HCT116 (cell line): ENCODE measurements around the gene TMEM240.

Experiments
- EZH2 ChIP-seq: fragments of 200-600 bp; sonication (generic); IDR thresholded peaks from 2 replicates; pipeline ENCODE4 v1.6.1; 2017; ENCODE audit warnings: antibody characterized with exemption, mixed run types
- POLR2A ChIP-seq: IDR thresholded peaks from 2 replicates; pipeline ENCODE4 v1.7.0; 2011; ENCODE audit warnings: borderline replicate concordance; ENCODE audit not compliant: insufficient read depth, insufficient read length; ENCODE audit errors: extremely low read depth
- POLR2AphosphoS5 ChIP-seq: IDR thresholded peaks from 2 replicates; pipeline ENCODE4 v1.6.1; 2011; ENCODE audit warnings: mild to moderate bottlenecking, low read depth, low read length, moderate library complexity
- RAD21 ChIP-seq: IDR thresholded peaks from 2 replicates; pipeline ENCODE4 v1.6.1; 2012; ENCODE audit warnings: low read depth, mild to moderate bottlenecking
- ZFX ChIP-seq: fragments of 450-650 bp; IDR thresholded peaks from 2 replicates; pipeline ENCODE4 v1.6.1; 2017
- ZNF274 ChIP-seq: fragments of 200-500 bp; sonication (Bioruptor generic); IDR thresholded peaks from 2 replicates; pipeline ENCODE4 v1.6.1; 2014; ENCODE audit warnings: mild to moderate bottlenecking, low read depth, low read length, inconsistent platforms
- TF ChIP-seq, protein P1 (sequence below): IDR thresholded peaks from 2 replicates; pipeline ENCODE4 v1.6.1; 2012
- TF ChIP-seq, protein P2 (sequence below), 3 experiments: fragments of 200-600 bp in 1 of 3; sonication (generic) in 1 of 3; IDR thresholded peaks in 2 of 3; conservative IDR thresholded peaks in 1 of 3; 2 replicates each; pipeline ENCODE4 v1.5.1; 2012 to 2017; ENCODE audit warnings: low read depth in 2 of 3, low read length in 2 of 3, antibody characterized with exemption in 1 of 3, borderline replicate concordance in 1 of 3, control low read depth in 1 of 3, mild to moderate bottlenecking in 1 of 3, mixed read lengths in 1 of 3, mixed run types in 1 of 3, moderate library complexity in 1 of 3; ENCODE audit not compliant: insufficient read depth in 1 of 3

DNA sequence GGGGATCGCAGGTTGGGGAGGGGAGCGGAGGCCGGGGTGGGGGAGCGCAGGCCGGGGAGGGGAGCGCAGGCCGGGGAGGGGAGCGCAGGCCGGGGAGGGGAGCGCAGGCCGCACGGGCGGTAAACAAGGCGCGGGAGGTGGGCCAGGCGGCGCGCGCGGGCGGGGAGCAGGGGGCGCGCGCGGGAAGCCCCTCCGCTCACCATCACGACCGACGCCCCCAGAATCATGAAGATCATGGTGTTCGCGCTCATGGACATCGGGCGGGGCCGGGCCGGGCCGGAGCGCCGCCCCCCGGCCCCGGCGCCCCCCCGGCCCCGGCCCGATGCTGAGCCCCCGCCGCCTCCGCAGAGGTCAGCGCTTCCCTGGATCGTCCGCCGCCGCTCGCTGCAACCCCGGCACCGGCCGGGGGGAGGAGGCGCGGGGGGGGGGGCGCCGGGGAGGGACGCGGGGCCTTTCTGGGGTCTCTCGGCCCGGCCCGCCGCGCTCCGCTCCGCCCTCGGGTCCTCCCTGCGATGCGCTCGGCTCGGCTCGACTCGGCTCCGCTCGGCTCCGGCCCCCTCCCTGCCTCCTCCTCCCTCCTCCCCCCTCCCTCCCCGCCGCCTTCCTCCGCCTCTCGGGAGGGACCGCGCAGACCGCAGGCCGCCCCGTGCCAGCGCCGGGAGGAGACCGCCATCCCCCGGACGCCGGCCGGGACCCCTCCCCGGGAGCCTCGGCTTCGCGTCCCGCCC, at the start of gene TMEM240:
- TF ChIP-seq, protein P1, sequence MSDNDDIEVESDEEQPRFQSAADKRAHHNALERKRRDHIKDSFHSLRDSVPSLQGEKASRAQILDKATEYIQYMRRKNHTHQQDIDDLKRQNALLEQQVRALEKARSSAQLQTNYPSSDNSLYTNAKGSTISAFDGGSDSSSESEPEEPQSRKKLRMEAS: no peak
- no peak for TF ChIP-seq RAD21
- no peak for TF ChIP-seq POLR2A
- TF ChIP-seq ZFX: no peak
- no peak for TF ChIP-seq EZH2
- no peak for TF ChIP-seq ZNF274
- TF ChIP-seq POLR2AphosphoS5: no peak
- TF ChIP-seq, protein P2, sequence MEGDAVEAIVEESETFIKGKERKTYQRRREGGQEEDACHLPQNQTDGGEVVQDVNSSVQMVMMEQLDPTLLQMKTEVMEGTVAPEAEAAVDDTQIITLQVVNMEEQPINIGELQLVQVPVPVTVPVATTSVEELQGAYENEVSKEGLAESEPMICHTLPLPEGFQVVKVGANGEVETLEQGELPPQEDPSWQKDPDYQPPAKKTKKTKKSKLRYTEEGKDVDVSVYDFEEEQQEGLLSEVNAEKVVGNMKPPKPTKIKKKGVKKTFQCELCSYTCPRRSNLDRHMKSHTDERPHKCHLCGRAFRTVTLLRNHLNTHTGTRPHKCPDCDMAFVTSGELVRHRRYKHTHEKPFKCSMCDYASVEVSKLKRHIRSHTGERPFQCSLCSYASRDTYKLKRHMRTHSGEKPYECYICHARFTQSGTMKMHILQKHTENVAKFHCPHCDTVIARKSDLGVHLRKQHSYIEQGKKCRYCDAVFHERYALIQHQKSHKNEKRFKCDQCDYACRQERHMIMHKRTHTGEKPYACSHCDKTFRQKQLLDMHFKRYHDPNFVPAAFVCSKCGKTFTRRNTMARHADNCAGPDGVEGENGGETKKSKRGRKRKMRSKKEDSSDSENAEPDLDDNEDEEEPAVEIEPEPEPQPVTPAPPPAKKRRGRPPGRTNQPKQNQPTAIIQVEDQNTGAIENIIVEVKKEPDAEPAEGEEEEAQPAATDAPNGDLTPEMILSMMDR (IDR thresholded peaks at IDR 0.05 in 2 of 3, conservative IDR thresholded peaks at IDR 0.05 in 1 of 3; ENCODE audit: borderline replicate concordance in 1 of 3, insufficient read depth in 1 of 3, low read depth in 2 of 3, low read length in 2 of 3): no peak
